Upper lobe of right lung (tissue), 1 donor: ENCODE measurements around the gene LYPD5. TPM values are rescaled to one million over a fixed set of nuclear protein-coding genes. Genes with fewer than 3 reads are reported as not detected.
A peak's percentile ranks its signal among the peaks of the same experiment; 100 is the strongest.
"Not testable (repeated sequence)": the region's sequence is repeated elsewhere in the genome, so short reads cannot be mapped to it uniquely, and the experiment has no call there.

ENCODE experiments used
- ATAC-seq: fragments of 200-7000 bp; cut with Tn5 transposase; one replicate; pipeline ENCODE4 v1.9.1; 2020; ENCODE audit warnings: mild to moderate bottlenecking, moderate library complexity
- DNase-seq: peaks from one replicate; pipeline ENCODE4 v3.0.0-alpha.2; 2020
- H3K27ac ChIP-seq: fragments of 200-600 bp; one replicate; pipeline ENCODE4 v1.8.0; 2022
- H3K27me3 ChIP-seq: fragments of 200-600 bp; one replicate; pipeline ENCODE4 v1.8.0; 2022; ENCODE audit warnings: mild to moderate bottlenecking
- H3K36me3 ChIP-seq: fragments of 200-600 bp; one replicate; pipeline ENCODE4 v1.8.0; 2022
- H3K4me1 ChIP-seq: fragments of 200-600 bp; one replicate; pipeline ENCODE4 v1.8.0; 2022
- H3K4me3 ChIP-seq: fragments of 200-600 bp; one replicate; pipeline ENCODE4 v1.8.0; 2022; ENCODE audit warnings: mild to moderate bottlenecking
- H3K9me3 ChIP-seq: fragments of 200-600 bp; one replicate; pipeline ENCODE4 v1.8.0; 2022
- intact Hi-C: fragments of 100-400 bp; cut with DNase I; formaldehyde crosslinking; loops from one replicate; pipeline ENCODE4 v1.11.0; 2022
- total RNA-seq: library from RNA; stranded (reverse); fragmentation: NEBNext Ultra II Directional; extraction: Animal tissue kit (Norgen Biotek cat#: 25700); gene quantifications from one replicate; pipeline ENCODE4 v1.2.1, GENCODE V29; 2021
- TF ChIP-seq, protein P1 (sequence below): fragments of 200-600 bp; IDR thresholded peaks from one replicate; pipeline ENCODE4 v1.8.0; 2022; ENCODE audit warnings: antibody characterized with exemption
- donor health status: DM: no; HTN: yes; CAD: no; lungs with severe emphysema.

Gene LYPD5
- total RNA-seq, 1 donor from 2014 or later = 3.6 TPM

GRCh38 chr19:43839139-43839538 lies 36.9 kb upstream of the LYPD5 start:
- no peak overlapping the region for H3K4me3 ChIP-seq
- no peak for ATAC-seq
- no peak for DNase-seq
- TF ChIP-seq, protein P1, sequence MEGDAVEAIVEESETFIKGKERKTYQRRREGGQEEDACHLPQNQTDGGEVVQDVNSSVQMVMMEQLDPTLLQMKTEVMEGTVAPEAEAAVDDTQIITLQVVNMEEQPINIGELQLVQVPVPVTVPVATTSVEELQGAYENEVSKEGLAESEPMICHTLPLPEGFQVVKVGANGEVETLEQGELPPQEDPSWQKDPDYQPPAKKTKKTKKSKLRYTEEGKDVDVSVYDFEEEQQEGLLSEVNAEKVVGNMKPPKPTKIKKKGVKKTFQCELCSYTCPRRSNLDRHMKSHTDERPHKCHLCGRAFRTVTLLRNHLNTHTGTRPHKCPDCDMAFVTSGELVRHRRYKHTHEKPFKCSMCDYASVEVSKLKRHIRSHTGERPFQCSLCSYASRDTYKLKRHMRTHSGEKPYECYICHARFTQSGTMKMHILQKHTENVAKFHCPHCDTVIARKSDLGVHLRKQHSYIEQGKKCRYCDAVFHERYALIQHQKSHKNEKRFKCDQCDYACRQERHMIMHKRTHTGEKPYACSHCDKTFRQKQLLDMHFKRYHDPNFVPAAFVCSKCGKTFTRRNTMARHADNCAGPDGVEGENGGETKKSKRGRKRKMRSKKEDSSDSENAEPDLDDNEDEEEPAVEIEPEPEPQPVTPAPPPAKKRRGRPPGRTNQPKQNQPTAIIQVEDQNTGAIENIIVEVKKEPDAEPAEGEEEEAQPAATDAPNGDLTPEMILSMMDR = no peak
- no peaks in the 10 kb centered on the region for H3K27me3 ChIP-seq
- intact Hi-C loops = no loop called here
- H3K36me3 ChIP-seq = peaks cover 74% of the 10 kb centered on the region
- H3K27ac ChIP-seq = no peak overlapping the region
- no peaks in the 10 kb centered on the region for H3K4me1 ChIP-seq
- peaks cover 90% of the 10 kb centered on the region for H3K9me3 ChIP-seq

DNA sequence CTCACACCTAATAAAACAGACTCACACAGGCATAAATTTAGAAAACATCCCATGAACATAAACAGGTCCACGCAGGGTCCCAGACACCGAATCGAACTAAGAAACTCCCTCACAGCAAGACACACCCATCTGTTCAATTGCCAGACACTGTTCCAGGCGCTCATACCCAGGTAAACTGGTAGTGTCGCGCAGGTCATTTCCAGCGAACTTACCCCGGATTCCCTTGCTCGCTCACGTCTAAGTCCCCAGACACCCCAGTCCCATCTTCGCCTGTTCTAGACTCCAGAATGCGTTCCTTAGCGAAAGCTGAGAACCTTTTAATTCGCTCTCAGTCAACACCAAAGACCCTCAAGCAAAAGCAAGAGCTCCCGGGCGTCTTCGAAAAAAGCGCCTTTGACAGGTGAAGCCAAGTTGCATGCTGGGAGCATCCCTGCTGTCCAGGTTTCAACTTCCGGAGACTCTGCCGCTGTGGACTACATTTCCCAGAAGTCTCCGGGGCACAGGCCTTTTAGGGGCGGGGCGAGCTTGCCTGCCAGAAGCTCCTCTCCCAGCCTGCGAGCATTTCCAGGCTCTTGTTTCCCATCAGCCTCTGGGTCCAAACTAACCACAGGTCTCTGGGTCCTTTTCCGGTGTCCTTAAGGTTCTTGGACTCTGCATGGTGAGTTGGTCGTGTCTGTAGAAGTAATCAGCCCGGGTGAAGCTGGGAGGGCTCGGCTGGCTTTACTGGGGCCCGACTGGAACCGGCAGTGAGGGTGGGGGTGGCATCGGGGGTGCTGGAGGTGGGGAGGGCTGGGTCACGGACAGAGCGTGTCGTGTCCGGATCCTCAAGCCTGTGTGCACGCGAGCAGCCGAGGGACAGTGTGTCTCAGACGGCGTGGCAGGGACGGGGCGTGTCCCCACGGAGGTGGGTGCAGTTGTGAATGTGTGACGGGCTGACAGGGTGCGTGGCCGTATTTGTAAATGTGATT lies 24.8 kb upstream of the LYPD5 start, which contains the start of gene ZNF283:
TSS of gene ZNF283 (plus strand) at position 535 of the 968 bp plus-strand sequence. CDS start 6,184 bp downstream, outside the sequence.
- Histone ChIP-seq H3K9me3 (no peaks in the 10 kb centered on the region), H3K4me1 (peaks cover 9% of the 10 kb centered on the region), H3K27me3 (no peaks in the 10 kb centered on the region), H3K4me3 (peak within 1 kb of the TSS; percentile 67), H3K27ac (peak within 1 kb of the TSS; percentile 12), H3K36me3 (peaks cover 13% of the 10 kb centered on the region)
- intact Hi-C loops = no loop called here
- TF ChIP-seq, protein P1 = no peak
- ATAC-seq (peak; percentile 100), DNase-seq (peak; percentile 93)

DNA sequence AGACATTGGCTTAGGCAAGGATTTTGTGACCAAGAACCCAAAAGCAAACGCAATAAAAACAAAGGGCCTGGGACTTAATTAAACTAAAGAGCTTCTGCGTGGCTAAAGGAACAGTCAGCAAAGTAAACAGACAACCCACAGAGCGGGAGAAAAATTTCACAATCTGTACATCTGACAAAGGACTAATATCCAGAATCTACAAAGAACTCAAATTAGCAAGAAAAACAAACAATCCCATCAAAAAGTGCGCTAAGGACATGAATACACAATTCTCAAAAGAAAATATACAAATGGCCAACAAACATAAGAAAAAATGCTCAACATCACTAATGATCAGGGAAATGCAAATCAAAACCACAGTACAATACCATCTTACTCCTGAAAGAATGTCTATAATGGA lies 22.3 kb upstream of the LYPD5 start:
- H3K9me3 ChIP-seq, DNase-seq, ATAC-seq, H3K36me3 ChIP-seq, H3K27me3 ChIP-seq, intact Hi-C loops, H3K4me1 ChIP-seq, H3K27ac ChIP-seq, H3K4me3 ChIP-seq: not testable (repeated sequence)

- H3K27ac ChIP-seq, ATAC-seq, intact Hi-C loops, H3K9me3 ChIP-seq, DNase-seq, H3K4me3 ChIP-seq, H3K4me1 ChIP-seq, H3K36me3 ChIP-seq, H3K27me3 ChIP-seq: not testable (repeated sequence)
Measured at GRCh38 chr19:43823856-43824255, 21.6 kb upstream of the LYPD5 start.

DNA sequence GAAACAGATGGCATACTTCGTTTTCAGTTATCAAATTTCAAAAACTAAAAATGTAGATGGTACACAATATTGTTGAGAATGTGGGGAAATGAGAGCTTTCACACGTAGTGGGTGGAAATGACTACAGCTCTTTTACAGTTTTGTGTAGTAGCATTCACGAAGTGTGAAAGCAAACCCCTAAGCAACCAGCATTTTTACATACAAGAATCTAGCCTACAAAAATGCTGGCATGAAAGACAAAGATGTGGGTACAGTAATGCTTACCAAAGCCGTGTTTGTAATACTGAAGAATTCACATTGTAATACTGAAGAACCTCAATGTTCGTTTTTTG lies 18.6 kb upstream of the LYPD5 start:
- Histone ChIP-seq H3K27me3 (peaks cover 5% of the 10 kb centered on the region), H3K4me3 (peak overlapping the region; percentile 48), H3K4me1 (no peaks in the 10 kb centered on the region), H3K27ac (no peak overlapping the region), H3K36me3 (no peaks in the 10 kb centered on the region), H3K9me3 (no peaks in the 10 kb centered on the region)
- TF ChIP-seq, protein P1 = no peak
- intact Hi-C loops = no loop called here
- ATAC-seq = no peak
- DNase-seq = no peak

DNA sequence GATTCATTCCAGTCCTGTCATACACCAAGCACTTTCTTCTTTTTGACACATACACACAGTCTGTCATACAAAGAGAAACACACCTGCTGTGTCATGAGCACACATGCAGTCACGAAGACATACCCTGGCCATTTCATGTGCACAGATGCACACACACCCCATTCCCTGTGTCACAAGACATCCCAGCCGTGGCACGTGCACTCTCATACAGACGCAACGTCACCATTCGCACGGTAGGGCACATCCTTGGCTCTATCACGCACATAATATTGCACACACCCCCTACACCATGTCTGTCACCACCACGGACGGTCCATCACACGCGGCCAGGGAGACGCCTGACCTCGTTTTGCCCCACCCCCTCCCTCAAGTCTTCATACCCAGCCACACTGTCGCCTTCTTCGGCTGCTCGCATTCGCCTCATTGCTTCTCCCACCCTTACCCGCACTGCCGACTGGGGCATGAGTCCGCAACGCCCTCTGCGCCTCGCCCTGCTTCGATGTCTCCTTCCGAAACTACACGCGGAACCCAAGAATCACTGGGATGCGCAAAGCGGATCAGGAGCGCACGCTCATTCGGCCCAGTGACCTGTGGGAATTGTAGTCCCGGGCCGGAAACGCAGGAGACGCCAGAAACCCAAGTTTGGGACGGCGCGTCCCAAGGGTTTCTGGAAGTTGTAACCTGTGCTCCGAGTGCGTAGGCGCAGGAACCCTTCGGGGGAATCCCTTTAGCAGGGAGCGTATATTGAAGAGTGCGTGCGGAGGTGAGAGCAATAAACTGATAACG lies 18.0 kb upstream of the LYPD5 start:
- TF ChIP-seq, protein P1 = no peak
- ATAC-seq (peak; percentile 84), DNase-seq (peak; percentile 71)

More for the DNA sequence above, 18.0 kb upstream of the LYPD5 start:
- intact Hi-C loops = no loop called here
- Histone ChIP-seq H3K4me3 (peak overlapping the region; percentile 48), H3K9me3 (no peaks in the 10 kb centered on the region), H3K27me3 (peaks cover 5% of the 10 kb centered on the region), H3K36me3 (no peaks in the 10 kb centered on the region), H3K4me1 (no peaks in the 10 kb centered on the region), H3K27ac (no peak overlapping the region)
